ENCODE measurements around the gene AUH.
"Not testable (repeated sequence)": the region's sequence is repeated elsewhere in the genome, so short reads cannot be mapped to it uniquely, and the experiment has no call there.

AUH gene

DNA sequence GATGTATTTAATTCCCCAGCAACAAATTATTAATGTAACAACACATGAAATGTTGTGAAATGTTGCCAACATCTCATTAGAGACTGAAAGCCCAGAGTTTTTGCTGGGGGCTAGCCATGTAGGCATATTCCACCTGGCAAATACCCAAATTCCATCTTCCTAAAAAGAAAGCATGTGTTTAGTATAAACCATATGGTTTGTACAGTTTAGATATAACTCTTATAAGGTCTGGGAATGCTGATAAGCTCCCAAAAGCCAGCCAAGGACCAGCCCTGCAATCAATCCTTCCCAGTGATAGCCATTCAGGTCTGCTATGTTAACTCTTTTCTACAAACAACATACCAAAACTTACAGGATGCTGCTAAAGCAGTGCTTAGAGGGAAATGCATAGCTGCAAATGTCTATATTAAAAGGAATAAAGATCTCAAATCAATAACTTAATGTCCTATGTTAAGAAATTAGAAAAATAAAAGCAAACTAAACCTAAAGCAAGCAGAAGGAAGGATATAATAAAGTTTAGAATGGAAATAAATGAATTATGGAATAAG is 158.9 kb downstream of the AUH start:
- DNase-seq: no peak

DNA sequence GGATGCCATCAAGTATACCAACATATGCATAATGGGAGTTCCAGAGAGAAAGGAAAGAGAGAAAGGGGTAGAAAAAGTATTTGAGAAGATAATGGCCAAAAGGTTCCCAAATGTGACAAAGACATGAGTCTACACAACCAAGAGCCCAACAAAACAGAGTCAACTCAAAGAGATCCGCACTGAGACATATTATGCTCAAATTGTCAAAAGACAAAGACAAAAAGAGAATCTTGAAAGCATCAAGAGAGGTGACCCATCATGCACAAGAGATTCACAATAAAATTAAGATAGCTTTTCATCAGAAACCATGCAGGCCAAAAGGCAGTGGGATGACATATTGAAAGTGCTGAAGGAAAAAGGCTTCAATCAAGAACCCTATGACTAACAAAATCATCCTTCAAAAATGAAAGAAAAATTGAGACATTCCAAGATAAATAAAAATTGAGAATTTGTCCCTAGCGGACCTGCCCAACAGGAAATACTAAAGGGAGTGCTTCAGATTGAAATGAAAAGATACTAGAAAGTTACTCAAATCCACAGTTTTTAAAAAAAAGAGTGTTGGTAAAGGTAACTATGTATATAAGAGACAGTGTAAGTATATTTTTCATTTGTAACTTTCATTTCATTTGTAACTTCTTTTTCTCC is 160.9 kb downstream of the AUH start:
- no peak for DNase-seq

- DNase-seq: no peak
Measured at GRCh38 chr9:91199739-91200497, 161.8 kb downstream of the AUH start.

GRCh38 chr9:91198881-91199280 is 162.8 kb downstream of the AUH start:
- not testable (repeated sequence) for DNase-seq

DNA sequence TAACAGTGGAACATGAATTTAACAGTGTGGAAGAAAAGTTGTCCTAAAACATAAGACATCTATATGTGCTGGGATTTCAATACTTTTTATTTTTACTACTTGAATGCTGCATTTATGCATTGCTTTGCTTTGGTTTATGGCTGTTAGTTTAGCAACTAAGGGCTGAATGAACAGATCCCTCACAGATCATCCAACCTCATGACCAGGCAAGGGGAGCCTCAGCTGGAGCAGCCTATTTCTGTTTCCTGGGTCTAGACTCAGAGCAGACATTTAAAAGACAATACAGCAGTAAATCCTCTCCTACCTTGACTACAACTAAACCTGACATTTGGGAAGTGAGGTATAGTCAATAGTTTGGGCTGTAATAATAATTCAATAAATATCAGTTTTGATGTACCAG is 163.3 kb downstream of the AUH start:
- DNase-seq: no peak

DNA sequence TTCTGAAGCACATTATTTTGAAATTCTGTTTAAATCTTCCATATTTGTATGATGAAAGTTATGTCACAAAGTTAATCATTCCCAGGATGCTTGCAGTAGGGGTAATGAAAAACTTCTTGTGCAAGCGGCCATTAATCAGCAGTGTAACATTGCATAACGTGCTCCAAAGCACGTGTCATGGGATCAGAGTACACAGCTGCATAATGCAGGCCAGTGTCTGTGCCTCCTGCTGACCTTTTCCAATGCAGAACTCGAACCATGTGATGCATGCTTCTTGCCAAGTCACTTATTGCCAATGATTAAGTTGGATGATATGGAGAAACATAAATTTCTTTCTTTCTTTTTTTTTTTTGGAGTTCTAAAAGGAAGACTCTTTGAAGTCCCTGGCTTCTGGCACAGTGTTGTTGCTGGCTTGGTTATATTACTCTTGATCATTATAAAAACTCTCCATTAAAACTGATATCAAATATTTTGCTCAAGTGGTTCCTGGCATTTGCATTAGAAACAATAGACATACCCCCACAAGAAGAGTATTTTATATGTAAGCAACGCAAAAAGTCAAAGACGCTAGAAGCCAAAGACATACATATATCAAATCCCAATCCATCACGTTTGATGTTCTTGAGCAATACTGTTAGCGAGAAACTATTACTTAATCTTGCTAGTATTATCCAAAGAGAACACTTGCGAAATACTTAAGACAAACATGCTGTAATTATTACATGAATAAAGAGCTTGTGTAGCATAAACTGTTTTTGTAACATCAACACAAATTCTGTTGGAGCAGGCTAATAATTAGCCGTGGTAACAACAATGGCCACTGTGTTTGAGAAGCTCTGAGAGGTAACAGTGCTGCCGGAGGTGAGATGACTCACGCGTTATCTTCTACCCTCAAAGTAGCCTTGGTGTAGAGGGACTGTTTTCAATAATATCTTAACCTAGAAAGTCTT is 164.2 kb downstream of the AUH start:
- DNase-seq: no peak

DNA sequence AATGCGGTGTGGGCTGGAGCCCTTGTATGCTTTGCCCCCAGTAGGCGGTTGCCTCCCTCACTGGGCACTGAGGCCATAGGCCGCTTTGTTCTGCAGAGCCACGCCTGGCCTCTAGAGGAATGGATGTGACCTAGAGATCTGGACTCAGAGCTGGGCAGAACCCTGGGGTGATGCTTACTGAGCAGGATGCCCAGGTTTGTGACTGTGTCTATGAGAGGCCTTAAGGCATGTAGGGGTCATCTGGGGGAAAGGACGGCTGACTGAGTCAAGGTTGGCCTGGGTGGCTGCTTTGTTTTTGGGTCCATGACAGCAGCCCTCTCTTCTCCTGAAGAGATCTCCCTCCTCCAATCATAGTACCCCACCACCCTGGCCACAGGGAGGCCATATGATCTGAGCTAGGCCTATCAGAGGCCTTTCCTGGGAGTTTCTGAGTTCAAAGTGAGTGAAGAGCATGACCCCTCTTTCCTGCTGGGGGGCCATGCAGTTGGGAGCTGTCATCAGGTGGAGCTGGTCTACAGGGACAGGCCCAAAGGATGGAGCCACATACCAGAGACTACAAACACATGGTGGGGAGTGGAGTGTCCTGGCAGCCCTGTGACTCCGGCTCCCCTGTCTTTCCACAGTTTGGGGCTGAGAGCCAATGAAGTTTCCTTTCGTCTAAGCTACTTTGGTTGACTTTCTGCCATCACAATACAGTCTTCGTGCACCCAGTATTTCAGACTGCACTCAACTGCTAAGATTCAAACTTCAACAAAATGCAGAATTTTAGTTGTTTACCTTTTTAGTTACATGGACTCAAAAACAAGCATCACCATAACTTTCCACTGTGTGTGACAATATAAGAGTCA is 165.4 kb downstream of the AUH start:
- no peak for DNase-seq

DNA sequence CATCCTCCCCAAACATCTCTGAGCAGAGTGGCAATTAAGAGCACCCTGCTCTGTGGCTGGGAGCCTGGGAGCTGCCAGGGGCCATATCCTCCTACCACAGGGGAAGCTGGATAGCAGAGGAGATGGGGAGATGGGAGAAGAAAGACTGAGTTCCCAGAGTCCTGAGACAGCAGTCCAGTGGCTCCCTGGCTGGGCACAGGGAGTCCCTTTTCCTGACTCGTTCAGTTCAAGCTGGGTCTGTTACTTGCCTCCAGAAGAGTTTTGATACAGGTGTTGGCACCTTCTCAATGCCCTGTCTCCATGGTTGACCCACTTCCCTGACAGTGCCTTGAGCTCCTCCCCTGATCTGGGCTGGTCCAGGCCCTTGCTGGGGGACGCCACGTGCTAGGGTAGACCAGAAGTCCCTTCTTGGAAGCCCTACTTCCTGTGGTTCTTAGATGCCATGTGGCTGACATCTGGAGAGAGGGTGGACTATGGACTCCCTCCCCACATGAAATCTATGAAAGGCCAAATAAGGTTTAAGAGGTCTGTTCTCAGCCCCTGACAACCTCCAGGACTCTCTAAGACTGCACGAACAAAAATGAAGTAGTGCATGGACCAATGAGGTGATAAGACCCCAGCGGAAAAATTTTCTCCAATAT is 166.2 kb downstream of the AUH start:
- no peak for DNase-seq

- DNase-seq: no peak
Measured at GRCh38 chr9:91193658-91194391, 167.9 kb downstream of the AUH start.

GRCh38 chr9:91193087-91193657 is 168.5 kb downstream of the AUH start:
- DNase-seq: no peak

DNA sequence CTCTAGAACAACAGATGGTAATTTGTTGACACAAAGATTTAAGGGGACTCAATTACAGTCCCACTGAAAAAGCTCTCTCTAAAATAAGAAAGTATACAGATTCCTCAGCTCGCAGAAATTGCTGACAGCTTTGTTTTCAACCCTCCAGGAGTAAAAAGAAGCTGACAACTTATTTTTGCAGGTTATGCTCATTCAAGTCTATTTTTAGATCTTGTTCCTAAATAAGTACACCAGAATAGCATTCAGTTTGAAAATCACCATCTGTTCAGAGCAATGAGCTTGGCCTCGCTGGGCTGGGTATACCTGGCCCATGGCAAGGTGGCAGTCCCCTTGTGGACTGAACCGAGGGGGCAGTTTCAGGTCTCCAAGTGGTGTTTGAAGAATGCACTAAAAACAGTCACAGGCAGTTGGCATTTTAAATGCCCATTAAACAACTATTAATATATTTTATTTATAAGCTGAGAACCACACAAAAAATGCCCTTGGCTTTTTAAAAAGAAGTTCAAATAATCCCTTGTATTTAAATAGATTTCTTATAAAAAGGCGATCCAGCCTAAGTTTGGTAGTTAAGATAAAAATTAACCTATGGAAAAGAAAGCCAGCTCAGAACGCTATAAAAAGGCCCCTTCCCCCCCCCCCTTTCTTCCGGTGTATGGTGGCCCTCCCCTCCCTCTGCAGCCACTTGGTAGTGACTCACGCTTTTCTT is 169.2 kb downstream of the AUH start:
- no peak for DNase-seq

DNA sequence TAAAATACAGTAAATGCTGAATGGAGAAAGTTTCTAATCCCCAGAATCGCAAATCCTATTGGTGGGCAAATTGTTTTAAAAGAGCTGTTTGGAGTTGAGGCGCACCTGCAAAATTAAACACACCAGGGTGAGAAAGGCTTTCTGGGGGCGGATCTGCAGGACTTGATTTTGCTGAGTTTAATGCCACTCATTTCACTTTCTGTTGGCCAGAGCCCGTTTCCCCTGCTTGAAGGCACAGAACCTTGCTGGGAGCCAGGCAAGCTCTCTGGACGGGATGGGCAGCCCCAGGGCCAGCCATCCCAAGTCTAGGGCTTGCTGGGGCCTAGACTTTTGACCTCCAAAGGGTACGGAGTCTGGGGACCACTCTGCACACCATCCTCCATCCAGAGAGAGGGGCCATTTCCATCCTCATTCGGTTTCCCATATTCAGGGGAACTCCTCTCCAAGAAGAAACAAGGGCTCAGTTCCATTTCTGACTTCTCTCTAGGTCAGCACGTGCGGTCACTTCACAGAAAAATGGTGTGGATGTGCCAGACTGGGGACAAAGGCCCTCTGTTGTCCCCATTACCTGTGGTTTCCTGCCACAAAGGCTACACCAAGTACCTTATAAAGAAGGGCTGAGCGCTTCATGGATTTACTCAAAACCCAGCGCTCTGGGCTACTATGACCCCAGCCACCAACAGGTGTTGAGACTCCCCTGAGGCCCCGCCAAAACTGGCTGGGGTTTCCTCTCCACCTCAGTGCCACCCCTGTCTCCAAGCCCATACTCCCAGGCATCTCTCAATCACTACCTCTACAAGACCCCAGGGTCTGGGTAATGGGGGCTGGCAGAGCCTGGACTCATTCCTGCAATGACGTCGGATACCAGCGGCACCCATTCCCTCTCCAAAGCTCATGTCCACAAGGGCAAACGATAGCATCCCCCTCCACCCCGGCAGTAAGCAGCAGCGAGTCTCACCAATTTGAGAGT is 170.0 kb downstream of the AUH start:
- DNase-seq: no peak

- DNase-seq: no peak
Measured at GRCh38 chr9:91190062-91190461, 171.7 kb downstream of the AUH start.

DNA sequence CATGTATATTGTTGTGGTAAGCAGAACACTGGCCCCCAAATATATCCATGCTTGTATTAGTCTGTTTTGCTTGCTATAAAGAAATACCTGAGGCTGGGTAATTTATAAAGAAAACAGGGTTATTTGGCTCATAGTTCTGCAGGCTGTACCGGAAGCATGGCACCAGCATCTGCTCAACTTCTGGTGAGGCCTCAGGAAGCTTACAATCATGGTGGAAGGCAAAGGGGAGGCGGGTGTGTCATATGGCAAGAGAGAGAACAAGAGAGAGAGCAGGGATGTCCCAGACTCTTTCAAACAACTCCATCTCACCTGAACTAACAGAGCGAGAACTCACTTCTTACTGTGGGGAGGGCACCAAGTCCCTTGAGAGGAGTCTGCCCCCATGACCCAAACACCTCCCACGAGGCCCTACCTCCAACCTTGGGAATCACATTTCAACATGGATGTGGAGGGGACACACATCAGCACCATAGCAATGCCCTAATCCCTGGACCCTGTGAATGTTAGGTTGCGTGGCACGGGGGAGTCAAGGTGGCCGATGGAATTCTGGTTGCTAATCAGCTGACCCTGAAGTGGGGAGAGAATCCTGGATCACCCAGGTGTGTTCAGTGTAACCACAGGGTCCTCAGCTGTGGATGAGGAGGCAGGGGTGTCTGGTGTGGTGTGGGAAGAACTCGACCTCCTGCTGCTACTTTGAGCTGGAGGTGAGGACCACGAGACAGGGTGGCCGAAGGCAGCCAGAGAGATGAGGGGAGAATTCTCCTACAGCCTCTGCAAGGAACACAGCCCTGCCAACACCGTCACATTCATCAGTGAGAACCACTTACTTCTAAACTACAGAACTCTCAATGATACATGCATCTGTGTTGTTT is 172.8 kb downstream of the AUH start:
- DNase-seq: no peak

DNA sequence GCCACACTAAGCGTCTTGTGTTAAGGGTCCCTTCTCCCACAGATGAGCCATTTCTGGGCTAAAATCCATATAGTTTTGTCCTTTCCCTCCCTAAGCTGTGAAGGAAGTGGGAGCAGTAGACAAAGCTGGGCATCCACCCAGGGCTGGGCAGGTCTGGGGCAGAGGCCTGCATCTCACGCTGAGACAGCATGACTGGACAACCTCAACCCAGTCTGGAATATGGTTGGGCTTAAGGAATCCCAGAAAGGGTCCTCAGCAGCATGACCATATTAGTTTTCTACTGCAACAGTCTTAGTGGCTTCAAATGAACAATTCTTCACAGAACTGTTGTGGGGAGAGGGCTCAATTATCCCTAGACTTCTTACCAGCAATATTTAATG is 173.8 kb downstream of the AUH start:
- no peak for DNase-seq

DNA sequence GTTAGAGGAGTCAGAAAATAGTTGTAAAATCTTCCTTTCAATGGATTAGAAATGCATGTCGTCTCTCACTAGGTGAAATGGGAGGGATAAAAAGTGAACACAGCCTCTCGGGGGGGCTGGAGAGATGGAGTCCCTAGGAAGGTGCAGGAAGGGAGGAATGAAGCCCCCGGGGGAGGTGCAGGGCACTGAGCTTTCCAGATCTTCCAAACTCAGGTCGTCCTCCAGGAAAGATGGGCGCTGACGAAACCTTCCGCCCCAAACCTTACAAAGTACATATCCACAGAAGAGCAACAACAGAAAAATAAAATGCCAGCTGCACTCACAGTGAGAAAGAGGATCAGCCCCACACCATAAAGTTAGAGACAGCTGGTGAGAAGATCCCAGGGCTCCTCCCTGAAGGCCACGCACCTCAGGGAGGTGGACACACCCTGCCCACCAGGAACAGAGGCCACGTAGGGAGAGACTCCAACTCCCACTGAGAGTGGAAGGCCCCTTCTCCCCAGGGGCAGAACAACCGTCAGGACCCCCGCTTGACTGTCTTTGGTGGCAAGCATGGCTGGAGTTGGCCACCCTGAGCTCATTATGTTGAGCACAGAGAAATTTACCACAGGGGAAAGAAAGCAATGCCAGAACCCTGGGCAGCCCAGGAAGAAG is 174.3 kb downstream of the AUH start:
- no peak for DNase-seq

DNA sequence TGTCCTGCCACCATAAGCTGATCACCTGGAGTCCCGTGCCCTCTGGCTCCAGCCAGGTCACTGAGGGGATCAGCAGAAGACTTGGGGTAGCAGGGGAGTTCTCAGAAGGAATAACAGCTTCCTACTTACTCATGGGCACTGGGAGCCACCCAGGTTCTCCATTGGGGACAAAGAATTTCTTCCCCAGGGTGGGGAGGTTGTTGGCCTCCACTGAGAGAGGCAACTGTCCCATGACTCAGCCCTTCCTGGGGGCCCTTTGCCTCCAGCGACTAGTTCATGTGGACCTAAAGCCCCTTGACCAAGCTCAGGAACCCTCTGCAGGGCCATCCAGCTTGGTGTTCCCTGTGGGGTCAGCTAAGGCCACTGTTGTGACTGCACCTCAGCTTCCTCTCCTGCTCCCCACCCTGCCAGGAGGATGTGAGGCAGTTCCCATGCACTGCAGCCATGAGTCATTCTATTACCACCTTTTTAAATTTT is 175.0 kb downstream of the AUH start:
- DNase-seq: no peak
